HG03460 (cell line): ENCODE data around the gene PODXL2.

Experiments
- ATAC-seq: cut with Tn5 transposase; IDR thresholded peaks from one replicate; pipeline ENCODE4 v1.9.1; 2021; ENCODE audit not compliant: unreplicated experiment

PODXL2 gene

DNA sequence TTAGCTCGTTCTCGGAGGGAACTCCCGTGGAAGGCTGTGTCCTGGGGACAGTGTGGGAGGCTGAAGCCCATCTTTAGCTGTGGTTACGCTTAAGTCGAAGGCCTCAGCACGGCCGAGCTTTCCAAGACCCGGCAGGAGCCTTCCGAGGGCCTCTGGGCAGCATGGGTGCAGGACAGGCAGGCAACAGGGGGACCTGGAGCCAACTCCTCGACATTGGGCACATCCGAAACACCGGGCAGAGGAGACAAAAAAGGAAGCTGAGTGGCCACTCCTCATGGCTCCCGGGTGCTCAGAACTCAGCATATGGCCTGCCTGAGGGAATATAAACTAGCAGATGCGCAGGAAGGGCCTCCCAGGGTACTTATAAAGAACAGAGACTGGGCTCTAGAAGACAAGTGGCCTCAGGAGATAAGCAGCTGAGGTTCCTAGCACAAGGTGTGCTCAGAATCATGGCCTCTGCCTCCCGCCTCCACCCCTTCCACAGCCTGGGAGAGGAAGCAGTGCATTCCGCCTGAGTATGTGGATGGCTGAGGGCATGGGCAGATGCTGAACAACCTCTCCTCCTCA lies 77.9 kb downstream of the PODXL2 start:
- no peak for ATAC-seq

DNA sequence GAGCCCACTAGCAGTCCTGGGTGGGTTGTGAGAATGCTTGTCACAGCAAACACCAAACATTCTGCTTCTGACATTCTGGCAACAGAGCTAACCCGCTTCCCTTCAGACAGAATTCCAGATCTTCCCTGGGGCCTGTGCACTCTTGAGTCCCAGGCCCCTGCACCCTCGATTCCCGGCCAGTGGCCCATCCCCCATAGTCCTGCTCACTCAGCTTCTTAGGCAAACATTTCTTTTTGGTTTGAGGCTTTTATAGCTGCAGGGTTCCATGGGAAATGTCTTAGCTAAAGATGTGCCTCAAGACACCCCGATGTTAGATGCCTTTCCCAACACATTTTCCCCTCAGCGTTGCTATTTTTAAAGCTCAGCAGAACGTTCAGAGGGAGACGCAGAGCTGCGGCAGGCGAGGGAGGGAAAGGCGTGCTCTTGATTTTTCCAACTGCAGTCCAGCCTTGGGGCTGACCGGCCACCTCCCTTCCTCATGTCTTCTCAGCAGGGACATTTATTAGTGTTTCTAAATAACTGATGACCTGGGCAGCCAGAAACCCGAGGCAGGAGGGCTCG lies 78.9 kb downstream of the PODXL2 start:
- no peak for ATAC-seq

DNA sequence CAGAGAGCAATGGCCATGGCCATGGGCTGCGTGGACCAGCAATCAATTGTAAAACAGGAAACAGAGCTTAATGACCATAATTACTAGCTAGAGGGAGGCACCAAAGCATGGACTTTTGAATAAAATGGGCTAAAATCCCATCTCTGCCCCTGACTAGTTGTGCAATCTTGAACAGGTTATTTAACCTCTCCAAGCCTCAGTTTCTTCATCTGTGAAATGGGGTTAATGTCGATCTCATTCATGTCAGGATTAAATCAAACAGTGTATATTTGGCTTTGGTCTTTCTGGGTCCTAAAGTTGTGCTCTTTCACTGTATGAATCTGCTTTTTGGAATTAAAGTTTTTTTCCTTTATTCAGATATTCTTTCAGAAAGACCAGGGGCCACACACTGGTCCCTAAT lies 79.9 kb downstream of the PODXL2 start:
- no peak for ATAC-seq

DNA sequence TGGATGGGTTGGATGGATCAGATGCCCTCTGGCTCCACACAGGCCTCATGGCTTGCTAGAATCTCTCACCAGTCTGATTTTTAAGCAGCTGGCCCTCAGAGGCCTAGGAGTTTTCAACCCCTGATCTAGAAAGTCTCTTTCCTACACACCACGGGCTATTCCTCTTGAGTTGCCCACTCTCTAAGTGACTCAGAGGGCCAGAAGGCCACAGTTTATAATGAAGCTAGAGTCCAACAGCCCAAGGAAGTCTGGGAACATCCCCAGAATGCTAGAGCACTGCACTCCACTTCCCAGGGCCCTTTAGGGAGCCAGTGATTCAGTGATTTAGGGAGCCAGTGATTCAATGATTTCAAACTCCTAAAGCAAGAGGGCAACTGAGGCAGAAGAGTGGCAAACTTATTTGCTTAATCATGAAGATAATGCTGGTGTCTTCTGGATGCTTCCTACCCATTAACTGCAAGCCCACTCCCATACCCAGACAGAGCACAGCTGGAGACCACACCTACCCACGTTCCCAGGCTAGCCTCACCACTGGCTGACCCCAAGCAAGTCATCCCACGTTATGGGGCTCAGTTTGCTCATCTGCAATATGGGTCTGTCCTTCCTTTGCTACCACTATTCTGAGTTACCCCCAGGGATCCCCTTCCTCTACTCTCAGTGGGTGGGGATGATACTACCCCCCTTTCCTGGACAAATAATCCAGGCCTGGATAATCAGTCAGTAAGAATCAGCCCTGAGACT lies 80.5 kb downstream of the PODXL2 start:
- no peak for ATAC-seq

DNA sequence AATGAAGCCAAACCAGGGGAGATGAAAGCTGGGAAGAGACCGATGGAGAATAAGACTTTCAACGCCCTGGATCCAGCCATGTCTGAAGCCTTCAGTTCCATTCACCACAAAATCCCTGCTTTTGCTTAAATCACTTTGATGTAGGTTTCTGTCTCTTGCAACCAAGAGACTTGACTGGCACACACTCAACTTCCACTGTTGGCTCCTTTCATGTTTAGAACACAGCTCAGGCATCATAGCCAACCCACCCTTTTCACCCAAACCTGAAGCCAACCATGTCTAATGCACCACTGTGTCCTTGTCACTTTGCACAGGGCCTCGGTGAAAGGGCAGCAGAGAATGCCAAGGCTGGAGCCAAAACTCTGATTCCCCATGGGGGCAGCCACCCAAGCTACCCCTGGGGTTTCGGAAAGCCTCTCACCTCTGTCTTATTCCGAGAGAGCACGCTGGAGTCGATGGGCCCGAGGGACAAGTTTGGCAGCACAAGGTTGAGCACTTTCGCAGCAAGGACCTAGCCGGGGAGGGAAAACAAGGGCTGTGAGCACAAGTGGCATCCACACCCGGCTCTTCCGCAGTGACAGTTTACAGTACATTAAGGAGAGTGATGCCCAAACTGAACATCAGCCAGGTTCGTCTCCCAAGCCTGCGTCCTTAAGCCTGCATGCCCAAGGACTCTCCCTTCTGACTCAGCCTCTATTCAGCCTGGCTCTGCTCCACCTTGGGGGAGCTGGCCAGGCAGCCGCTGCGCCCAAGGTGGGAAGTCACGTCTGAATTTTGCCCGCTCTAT lies 81.4 kb downstream of the PODXL2 start:
- ATAC-seq, result no peak

DNA sequence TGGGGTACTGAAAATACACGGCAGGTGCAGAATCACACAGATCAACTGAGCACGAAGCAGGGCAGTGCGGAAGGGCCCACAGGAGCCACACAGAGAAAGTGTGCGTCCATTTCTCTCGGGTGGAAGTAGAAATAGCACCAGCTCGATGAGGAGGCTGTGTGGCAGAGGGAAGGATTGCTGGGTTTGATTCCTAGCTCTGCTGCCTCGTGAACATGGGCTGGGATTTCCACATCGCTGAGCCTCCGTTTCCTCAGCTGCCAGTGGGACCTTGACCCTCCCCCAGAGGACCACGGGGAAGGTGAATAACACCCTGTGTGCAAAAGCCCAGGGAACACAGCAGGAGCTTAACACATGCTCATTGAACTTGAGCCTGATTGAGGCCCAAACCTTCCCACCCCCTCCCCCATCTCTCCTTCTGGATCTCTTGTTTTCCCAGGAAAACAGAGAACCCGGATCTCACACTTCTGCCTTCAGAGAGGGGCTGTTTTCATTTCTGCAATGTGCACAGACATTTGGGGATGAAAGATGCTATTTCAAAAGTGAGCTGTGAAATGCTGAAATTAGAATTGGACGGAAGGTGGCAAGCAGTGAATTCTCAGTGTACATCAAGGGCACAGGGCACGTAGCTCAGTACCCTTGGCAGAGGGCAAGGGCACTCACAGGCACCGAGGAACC lies 82.2 kb downstream of the PODXL2 start:
- ATAC-seq, result no peak

DNA sequence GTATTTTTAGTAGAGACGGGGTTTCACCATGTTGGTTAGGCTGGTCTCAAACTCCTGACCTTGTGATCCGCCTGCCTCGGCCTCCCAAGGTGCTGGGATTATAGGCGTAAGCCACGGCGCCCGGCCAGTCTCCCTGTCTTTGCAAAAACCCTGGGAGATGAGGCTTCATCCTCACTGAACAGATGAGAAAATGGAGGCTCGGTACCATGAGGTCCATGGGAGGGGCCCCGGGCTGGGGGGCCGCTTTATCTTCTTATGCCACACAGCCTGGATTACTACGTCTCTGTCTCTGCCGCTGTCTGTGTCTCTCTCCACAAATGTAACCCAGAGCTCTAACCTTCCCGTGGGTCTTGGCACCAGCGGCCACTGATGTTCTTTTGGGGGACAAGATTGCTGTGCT lies 82.9 kb downstream of the PODXL2 start:
- ATAC-seq, result no peak

DNA sequence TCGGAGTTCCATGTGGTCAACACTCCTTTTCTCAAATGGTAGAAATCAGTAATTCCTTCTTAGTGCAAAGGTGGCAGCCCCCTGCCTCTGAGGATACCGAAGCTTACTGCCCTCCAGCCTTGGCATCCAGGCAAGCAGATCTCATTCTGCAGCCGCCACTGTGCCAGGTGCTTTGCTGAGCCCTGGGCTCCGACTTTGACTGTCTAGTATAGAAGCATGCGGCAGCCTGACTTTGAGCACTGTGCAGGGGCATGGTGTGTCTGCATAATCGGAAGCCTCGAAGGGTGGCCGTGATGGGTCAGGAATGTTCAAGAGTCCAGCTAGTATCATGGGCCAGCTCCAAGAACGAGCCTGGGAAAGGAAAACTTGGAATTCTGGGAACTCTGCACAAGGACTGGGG lies 83.5 kb downstream of the PODXL2 start:
- ATAC-seq, result no peak

DNA sequence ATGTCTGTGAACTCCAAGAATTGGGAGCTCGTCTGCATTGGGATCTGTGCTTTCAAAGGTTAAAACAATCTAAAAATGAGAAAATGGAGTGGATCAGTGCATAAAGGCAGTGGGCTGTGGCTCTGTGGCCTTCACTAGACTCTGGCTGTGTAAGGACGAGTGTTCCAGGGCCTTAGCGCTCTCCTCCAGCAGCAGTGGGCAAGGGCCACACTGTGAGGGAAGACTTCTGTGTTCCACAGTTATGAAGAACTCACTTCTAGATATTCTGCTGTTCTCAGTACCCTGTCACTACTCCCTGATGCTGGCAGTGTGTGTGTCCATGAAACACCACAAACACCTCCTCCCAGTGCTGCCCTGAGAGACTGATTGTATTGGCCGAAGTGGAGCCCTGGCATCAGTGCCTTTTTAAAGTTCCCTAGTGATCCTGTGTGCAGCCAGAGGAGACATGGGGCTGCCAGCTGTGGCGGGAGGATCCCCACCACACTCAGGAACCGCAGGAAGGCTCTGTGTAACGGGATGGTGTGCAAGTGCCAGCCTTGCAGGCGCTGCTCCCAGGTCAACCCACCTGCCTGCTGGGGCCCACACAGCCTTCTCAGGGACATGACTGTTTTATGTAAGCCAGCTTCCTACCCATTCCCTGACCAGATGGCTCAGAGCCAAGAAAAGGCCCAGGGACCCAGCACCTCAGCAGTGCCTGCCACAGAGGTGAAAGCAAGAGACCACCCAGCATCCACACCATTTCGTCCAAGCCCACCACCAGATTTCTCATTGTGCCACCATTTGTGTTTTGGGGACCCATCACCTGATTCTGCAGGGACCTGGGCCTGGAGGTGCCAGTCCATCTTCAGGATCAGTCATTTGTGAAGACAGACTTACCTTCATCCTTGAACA lies 84.1 kb downstream of the PODXL2 start:
- ATAC-seq, result no peak

DNA sequence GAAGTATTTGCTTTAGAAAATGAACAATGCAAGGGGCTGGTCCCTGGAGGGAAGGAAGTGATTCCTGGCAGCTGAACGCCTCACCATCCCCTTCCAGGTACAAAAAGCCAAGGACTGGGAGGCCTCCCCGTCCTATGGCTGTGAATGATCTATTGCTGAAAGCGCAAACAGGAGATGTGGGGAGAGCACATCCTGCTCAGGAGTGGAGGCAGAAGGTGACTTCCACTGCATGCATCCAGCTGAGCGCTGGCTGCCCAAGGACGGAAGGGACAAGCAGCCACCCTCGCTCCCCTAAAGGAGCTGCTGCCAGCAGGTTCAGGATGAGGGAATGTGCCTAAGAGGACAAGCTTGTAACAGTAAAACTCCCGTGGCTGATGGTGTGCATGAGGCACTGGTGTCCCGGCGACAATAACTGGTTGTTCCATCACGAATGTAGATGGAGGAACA lies 85.2 kb downstream of the PODXL2 start:
- no peak for ATAC-seq

DNA sequence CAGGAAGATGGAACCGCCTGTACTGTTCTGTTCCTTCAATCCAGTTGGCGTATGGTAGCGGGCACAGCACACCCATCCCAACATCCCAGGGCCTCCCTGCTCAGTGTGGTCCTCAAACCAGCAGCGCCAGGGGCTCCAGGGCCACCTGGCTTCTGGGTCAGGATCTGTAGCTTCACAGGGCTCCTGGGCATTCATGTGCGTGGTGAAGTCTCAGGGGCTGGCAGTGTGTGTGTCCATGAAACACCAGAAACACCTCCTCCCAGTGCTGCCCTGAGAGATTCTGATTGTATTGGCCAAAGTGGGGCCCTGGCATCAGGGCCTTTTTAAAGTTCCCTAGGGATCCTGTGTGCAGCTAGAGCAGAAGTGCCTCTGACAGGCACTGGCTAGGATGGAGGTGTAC lies 85.9 kb downstream of the PODXL2 start:
- no peak for ATAC-seq

DNA sequence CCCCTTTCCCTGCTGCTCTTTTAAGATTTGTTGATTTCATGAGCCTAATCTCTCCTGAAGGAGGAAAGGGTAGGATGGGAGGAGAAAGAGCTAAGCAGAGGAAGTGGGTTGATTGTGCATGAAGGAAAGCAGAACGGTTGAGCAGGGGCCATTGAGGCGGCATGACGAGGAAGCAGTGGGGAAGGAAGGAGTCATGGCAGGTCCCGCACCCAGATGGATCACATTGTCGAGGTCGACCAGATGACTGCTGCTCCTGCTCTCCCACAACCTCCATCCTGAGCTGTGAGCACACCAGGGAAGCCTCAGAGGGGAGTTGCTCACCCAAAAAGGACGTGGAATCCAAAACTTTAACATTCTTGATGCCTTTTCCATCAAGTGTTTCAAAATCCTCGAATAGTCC lies 86.5 kb downstream of the PODXL2 start:
- ATAC-seq, result no peak

DNA sequence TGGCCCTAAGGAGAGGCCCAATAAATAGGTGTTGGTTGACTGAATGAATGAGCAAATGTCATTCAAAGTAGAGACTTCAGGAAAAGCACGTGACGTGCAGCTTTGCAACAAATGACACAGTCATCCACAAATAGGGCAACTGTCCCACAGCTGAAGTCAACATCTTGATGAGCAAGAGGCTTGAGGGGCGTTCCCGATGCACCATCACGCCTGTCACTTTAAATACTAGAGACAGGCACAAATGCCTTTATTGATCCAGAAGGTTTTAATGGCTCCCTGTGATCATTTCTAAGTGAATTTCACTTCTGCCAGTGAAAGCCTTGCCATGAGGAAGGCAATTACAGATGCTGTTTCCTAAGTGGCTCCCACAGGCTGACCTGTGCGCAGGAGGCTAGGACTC lies 87.4 kb downstream of the PODXL2 start:
- no peak for ATAC-seq

DNA sequence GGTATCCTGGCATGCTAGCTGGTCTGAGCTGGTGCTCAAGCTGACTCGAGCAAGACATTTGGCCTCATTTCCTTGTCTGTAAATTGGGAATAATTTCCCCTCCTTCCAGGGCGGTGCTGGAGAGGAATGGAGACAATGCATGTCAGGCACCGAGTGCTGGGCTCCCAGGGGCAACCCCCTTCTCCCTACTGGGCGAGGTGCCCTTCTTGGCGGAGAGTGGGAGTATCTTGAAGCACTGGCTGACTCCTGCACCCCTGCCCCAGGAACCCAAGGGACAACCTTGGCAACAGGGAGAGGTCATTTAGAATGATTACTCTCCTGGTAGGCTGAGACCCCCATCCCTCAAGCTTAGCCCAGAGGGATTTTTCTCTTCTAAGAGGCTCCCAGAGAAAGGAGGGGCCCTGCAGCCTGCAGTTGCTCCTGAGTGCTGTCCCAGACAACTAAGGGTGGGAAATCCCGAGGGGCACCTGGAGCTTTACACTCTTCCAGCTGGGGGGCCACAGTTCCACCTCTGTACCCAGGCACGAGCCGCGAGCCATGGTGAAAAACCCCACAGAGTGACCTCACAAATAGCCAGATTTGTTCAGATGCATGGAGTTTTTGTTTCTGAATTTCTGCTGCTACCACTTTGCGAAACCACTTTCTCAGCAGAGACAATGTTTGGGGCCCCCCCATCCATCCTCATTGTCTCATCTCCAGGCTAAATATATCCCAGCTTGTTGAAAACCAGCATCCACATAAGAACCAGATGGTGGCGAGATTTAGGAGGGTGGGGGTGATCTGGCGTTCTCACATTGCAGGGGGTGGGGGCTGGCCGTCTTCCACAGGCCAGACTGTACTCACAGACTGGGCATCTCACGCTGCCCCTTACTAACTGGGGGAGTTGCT lies 88.6 kb downstream of the PODXL2 start:
- no peak for ATAC-seq

DNA sequence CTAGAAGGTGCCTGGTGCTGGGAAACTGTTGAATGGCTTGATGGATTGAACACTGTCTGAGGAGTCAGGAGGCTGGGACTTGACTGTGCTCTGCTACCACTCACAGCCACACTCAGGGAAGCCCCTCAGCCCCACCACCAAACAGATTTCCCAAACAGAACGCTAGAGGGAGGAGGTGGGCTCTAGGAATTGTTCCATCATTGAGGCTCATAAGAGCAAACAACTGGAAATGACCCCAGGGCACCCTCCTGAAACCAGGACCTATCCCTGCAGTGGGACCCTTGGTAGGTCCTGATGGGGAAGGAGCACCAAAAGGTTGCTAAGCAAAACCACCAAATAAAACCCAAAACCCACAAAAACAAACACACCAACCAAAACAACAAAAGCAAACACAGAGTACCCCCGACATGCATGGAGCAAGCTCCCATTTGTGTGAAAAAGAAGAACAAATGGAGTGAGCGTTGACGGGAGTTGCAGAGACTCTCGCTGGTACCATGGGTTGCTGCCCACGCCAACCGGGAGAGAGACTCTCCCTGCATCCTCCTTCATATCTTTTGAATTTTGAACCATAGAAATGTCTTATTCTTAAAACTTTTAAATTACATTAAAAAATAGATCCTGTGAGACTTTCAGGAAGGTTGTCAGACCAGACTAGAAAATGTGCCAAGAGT lies 89.4 kb downstream of the PODXL2 start:
- ATAC-seq, result no peak

DNA sequence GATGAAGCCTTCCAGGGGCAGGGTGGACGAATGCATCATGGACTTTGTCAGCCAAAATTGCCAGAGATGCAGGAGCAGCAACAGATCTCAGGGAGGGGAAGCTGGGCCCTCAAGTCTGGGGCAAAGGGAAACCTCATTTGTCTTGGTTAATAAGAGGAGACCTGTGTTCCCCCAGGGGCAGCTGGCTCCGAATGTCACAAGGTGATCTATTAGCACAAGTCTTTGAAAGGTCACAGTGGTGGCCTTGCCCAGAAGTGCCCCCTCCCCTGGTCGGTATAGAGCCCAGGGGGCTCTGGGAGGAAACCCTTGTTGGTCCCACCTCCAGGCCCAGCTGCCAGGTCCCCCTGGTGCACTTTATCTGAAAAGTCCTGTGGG lies 89.9 kb downstream of the PODXL2 start:
- ATAC-seq, result no peak

DNA sequence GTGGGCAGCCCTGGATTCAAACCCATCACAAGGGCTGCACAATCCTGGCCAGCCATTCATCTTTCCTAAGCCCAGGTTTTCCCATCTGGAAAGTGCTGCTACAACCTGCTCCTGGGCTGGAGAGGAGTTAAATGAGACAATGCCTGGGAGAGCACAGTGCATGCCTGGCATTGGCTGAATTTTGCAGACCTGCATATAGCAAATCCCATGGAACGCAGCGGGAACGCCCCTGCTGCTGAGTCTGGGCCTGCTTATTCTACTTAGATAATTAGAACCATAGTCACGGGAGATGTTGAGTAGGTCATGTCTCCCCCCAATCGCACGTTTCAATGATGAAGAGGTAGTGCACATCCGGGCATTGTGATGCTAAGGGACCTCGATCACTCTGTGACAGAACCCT lies 90.4 kb downstream of the PODXL2 start:
- ATAC-seq, result no peak

DNA sequence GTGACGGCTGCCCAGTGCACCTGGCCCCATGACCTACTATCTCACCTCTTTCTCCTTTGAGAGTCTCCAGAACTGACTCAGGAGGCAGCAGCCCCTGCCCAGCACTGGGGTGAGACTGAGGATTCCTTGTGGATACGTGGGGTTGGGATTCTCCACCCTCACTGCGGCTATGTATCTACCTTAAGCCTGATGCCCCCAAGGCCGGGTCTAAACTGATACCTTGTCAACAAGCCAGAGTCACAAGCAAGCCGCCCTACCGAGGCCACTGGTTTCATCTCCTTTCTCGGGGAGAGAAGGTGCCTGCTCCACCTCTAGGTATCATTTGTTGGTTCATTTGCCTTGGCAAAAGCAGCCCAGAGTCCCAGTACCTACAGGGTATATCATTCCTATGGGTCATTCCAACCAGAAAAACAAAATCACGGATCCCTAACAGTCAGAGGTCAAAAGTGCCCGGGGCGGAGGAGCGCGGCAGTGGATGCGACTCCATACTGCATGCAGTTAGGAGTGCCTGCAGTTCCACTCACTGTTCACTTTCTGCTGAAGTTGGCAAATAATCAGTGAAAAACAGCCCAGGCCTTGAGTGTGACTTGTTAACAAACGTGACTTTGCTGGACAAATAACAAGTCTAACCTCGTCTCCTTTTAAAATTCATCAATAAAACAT lies 91.3 kb downstream of the PODXL2 start:
- ATAC-seq, result no peak
